Peyer's patch (tissue), 4 donors: ENCODE measurements around the gene SERPINB3. TPM values are rescaled to one million over a fixed set of nuclear protein-coding genes. Genes with fewer than 3 reads are reported as not detected.

Experiments used
- DNase-seq, 3 donors: peaks; one replicate each; pipeline ENCODE4 v3.0.0-alpha.2; 2017 to 2019
- H3K27ac ChIP-seq, 4 donors: fragments of 200-600 bp; sonication (generic); one replicate each; pipeline ENCODE4 v1.5.1; 2016 to 2019
- H3K27me3 ChIP-seq, 2 donors: fragments of 200-600 bp; sonication (generic); one replicate each; pipeline ENCODE4 v1.5.1; 2019
- H3K36me3 ChIP-seq, 3 donors: fragments of 200-600 bp; sonication (generic); one replicate each; pipeline ENCODE4 v1.5.1; 2016 to 2019
- H3K4me1 ChIP-seq, 4 donors: fragments of 200-600 bp; sonication (generic); one replicate each; pipeline ENCODE4 v1.5.1; 2016 to 2019
- H3K4me3 ChIP-seq, 4 donors: fragments of 200-600 bp; sonication (generic); 1 replicate in 3 of 4; 2 replicates in 1 of 4; pipeline ENCODE4 v1.5.1; 2016 to 2019; ENCODE audit warnings: mild to moderate bottlenecking in 1 of 4
- H3K9me3 ChIP-seq, 4 donors: fragments of 200-600 bp; sonication (generic); one replicate each; pipeline ENCODE4 v1.5.1; 2016 to 2019; ENCODE audit warnings: mild to moderate bottlenecking in 1 of 4
- POLR2A ChIP-seq, 2 donors: fragments of 450-650 bp; IDR thresholded peaks; one replicate each; pipeline ENCODE4 v1.5.1; 2017; ENCODE audit warnings: antibody characterized with exemption in 2 of 2, mild to moderate bottlenecking in 2 of 2, moderate library complexity in 2 of 2
- total RNA-seq, 4 donors: library from RNA; depleted of rRNA; stranded (reverse); fragments of >200 nt; gene quantifications; one replicate each; pipeline ENCODE4 v1.1.0, GENCODE V29; 2016
- TF ChIP-seq, protein P1 (sequence below), 6 experiments: fragments of 450-650 bp in 4 of 6; fragments of 200-600 bp in 2 of 6; sonication (generic) in 1 of 6; IDR thresholded peaks; one replicate each; pipeline ENCODE4 v1.5.1; 2017 to 2019; ENCODE audit warnings: antibody characterized with exemption in 6 of 6, mild to moderate bottlenecking in 3 of 6, moderate library complexity in 1 of 6

Gene SERPINB3
- total RNA-seq, 4 donors from 2014 or later = not detected

DNA sequence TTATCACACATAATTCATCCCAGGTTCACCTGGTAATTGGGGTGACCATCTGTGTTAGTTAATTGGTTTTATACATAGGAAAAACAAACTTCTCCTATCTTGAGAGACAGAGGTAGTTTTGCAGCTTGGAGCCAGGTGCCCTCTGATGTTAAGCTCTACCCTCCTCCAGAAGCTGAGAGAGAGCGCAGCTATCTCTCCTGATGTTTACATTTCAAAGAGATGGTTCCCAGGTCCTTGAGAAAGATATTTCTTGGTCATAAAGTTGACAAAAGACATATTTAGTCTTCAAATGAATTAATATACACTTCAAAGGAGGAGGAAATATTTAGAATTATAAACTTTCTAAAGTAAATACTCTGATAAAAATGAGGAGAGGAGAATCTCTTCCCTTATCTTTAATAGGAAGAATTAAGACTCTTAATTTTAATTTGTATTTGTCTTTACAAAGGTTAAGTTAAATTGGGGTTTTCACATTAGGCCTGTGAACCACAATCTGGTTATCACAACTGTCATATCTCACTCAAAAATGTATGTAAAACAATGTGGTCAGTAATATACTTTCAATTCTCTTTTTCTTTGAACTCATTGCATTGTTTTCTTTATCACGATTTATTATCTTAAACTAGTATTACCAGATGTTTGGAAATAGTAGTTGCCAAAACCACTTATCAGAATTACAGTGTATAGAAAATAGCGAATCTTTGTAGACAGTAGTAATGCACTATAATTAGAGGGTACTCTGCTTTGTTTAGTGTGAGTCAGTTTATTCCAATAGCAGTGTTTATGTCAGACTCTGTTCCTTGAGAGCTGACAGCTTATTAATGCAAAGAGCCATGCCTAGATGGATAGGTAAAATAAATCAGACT is 44.4 kb downstream of the SERPINB3 start:
- TF ChIP-seq POLR2A (IDR thresholded peaks at IDR 0.05) = no peak
- TF ChIP-seq, protein P1, sequence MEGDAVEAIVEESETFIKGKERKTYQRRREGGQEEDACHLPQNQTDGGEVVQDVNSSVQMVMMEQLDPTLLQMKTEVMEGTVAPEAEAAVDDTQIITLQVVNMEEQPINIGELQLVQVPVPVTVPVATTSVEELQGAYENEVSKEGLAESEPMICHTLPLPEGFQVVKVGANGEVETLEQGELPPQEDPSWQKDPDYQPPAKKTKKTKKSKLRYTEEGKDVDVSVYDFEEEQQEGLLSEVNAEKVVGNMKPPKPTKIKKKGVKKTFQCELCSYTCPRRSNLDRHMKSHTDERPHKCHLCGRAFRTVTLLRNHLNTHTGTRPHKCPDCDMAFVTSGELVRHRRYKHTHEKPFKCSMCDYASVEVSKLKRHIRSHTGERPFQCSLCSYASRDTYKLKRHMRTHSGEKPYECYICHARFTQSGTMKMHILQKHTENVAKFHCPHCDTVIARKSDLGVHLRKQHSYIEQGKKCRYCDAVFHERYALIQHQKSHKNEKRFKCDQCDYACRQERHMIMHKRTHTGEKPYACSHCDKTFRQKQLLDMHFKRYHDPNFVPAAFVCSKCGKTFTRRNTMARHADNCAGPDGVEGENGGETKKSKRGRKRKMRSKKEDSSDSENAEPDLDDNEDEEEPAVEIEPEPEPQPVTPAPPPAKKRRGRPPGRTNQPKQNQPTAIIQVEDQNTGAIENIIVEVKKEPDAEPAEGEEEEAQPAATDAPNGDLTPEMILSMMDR (IDR thresholded peaks at IDR 0.05) = no peak
- Histone ChIP-seq H3K4me3 (no peak overlapping the region), H3K27ac (no peak overlapping the region)

DNA sequence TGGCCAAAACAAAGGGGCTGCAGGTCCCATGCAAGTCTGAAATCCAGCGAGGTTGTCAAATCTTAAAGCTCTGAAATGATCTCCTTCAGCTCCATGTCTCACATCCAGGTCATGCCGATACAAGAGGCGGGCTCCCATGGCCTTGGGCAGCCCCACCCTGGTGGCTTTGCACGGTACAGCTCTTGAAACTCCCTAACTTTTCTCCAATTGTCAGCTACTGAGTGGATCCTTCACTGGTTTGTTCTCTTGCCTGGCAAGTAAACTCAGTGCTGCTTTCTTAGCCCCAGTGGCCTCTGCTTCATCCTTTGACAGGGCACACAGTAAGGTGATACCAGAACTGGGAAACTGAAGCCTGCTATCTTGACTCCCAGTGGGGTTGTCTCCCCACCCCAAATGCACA is 48.3 kb downstream of the SERPINB3 start:
- Histone ChIP-seq H3K4me3 (no peak overlapping the region), H3K27me3 (no peaks in the 10 kb centered on the region), H3K4me1 (no peaks in the 10 kb centered on the region), H3K36me3 (no peaks in the 10 kb centered on the region), H3K27ac (no peak overlapping the region), H3K9me3 (no peaks in the 10 kb centered on the region)
- TF ChIP-seq, protein P1 (IDR thresholded peaks at IDR 0.05) = no peak
- TF ChIP-seq POLR2A (IDR thresholded peaks at IDR 0.05) = no peak
- DNase-seq = no peak

More for the DNA sequence above, 44.4 kb downstream of the SERPINB3 start:
- H3K4me1 ChIP-seq = no peaks in the 10 kb centered on the region
- no peak for DNase-seq
- H3K36me3 ChIP-seq = no peaks in the 10 kb centered on the region
- H3K9me3 ChIP-seq = no peaks in the 10 kb centered on the region
- H3K27me3 ChIP-seq = no peaks in the 10 kb centered on the region

DNA sequence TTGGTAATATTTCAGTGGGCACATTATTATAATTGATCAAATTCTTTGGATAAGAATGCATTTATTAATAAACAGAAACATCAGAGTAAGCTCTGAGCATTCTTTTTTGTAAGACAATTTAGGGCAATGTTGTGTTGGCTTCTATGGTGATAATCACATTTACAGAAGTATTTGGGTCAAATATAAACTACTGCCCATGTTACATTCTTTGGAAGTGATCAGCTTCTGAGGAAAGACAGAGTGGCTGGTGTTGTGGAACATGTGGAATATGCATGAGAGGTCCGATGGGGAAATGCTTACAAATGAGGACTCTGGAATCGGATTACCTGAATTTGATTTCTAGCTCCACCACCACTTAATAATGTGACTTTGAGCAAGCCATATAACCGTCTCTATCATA is 55.2 kb downstream of the SERPINB3 start:
- no peak for TF ChIP-seq POLR2A (IDR thresholded peaks at IDR 0.05)
- TF ChIP-seq, protein P1 (IDR thresholded peaks at IDR 0.05) = no peak
- Histone ChIP-seq H3K9me3 (no peaks in the 10 kb centered on the region), H3K36me3 (no peaks in the 10 kb centered on the region), H3K27me3 (no peaks in the 10 kb centered on the region), H3K27ac (no peak overlapping the region), H3K4me1 (no peaks in the 10 kb centered on the region), H3K4me3 (no peak overlapping the region)
- DNase-seq = no peak

Other genes starting within 250 kb of the SERPINB3 start
- gene VPS4B, start 239.4 kb downstream of the SERPINB3 start, total RNA-seq = 10 to 100 TPM; 34.7 to 68.7 (median 47.0) TPM
- gene SERPINB5, start 184.9 kb downstream of the SERPINB3 start, total RNA-seq = 10 to 100 TPM in 2 of 4 donors, 1 to 10 TPM in 2; 5.2 to 26.1 (median 14.7) TPM
- gene SERPINB12, start 119.5 kb downstream of the SERPINB3 start, total RNA-seq = not detected
- gene SERPINB13, start 74.5 kb downstream of the SERPINB3 start, total RNA-seq = not detected
- not detected for gene SERPINB4, start 17.6 kb downstream of the SERPINB3 start, total RNA-seq
- not detected for gene SERPINB11, start 41.1 kb upstream of the SERPINB3 start, total RNA-seq
- gene SERPINB7, start 113.5 kb upstream of the SERPINB3 start, total RNA-seq = not detected
- not detected for gene SERPINB2, start 225.8 kb upstream of the SERPINB3 start, total RNA-seq
- not detected for gene SERPINB10, start 246.1 kb upstream of the SERPINB3 start, total RNA-seq